ENCODE results near the gene FBXO47. TPM values are rescaled to one million over a fixed set of nuclear protein-coding genes. Genes with fewer than 3 reads are reported as not detected.
A peak's percentile ranks its signal among the peaks of the same experiment; 100 is the strongest.

FBXO47 gene
- total RNA-seq, 1 donor from 2014 or later = 0.09 TPM

DNA sequence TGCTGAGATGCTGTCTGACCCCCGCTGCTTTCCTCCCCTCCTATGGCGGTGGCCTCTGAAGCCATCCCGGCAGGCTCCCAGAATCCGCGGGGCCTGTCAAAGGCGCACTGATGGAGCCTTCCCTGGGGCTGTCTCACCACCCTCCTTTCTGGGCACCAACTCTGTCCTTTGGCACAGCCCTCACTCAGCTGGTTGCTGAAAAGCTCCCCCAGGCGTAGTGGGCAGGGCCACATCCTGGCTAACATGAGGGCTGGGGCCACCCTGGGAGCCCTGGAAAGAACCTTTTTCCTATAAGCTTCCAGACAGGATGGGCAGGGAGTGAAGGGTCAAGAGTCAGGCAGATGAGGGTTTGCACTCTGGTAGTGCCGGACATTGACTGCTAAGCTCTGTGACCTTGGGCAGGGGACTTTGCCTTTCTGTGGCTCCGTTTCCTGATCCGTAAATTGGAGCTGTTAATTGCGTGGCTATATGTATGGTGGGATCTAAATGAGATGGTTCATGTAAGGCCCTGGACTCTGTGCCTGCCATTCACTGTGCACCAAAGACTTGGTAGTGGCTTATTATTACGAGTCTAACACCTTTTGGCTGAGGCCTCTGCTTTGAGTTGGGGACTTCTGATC is 69.4 kb downstream of the FBXO47 start:
- intact Hi-C loops (cut with micrococcal nuclease) = loop anchor here (1.0 to 2.0 kb wide), 4 partner anchors 26 to 73 kb away; partner anchors contain the start of genes CWC25 and RPL23
- H3K4me3 Mint-ChIP-seq = peak overlapping the region; percentile 75
- no peaks in the 10 kb centered on the region for H3K9me3 Mint-ChIP-seq
- no peaks in the 10 kb centered on the region for H3K27me3 Mint-ChIP-seq
- H3K36me3 Mint-ChIP-seq (ENCODE audit: low read depth) = peaks cover 52% of the 10 kb centered on the region
- H3K4me1 Mint-ChIP-seq = peaks cover 48% of the 10 kb centered on the region
- peak overlapping the region; percentile 91 for H3K27ac Mint-ChIP-seq
- DNase-seq = no peak

DNA sequence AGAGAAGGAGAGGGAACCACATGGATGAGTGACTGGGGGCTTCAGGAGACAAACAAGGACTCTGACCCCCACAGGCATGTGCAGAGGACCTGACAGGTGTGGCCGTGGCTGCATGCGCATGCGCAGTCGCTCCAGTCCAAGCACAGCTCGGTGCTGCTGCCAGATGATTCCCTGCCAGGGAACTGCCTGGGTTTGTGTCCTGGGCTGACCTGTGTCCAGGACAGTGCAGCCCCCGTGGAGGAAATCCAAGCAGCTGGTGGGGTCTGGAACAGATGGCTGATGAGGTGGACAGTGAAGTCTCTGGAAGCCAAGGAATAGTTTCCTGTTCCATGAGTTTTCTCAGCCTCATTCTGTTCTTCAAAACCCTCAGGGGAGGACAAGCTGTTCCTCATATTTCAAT is 70.0 kb downstream of the FBXO47 start:
- Mint-ChIP-seq H3K4me3 (no peak overlapping the region), H3K4me1 (peaks cover 53% of the 10 kb centered on the region), H3K9me3 (no peaks in the 10 kb centered on the region), H3K27ac (peak overlapping the region; percentile 91), H3K36me3 (ENCODE audit: low read depth) (peaks cover 54% of the 10 kb centered on the region), H3K27me3 (no peaks in the 10 kb centered on the region)
- DNase-seq = no peak
- intact Hi-C loops (cut with micrococcal nuclease) = no loop called here

DNA sequence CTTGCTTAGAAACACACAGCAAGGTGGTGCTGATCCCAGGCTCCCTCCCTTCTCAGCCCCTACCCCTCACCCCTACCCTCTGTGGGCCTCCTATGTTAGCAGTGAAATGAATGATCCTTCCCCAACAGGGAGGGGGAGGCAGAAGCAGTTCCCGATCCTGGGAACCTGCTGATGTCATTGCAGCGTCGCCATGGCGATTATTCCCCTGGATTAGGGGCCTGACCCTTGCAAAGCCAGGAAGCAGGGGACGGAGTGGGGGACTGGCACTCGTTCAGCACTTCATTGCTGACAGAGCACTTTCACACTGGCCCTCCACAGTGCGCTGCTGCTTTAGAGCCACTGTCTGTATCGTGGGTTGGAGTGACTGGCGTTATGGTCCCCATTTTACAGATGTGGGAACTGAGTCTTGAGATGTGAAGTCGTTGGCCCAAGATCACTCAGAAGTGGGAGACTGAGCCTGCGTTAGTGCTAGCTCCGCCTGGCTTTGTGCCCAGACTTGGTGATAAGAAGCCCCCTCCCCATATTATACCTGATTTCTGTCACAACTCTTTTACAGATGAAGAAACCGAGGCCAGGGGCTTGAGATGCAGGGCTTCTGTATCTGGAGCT is 70.8 kb downstream of the FBXO47 start:
- no peak overlapping the region for H3K4me3 Mint-ChIP-seq
- peak overlapping the region; percentile 91 for H3K27ac Mint-ChIP-seq
- no peaks in the 10 kb centered on the region for H3K27me3 Mint-ChIP-seq
- H3K36me3 Mint-ChIP-seq (ENCODE audit: low read depth) = peaks cover 60% of the 10 kb centered on the region
- no peak for DNase-seq
- no peaks in the 10 kb centered on the region for H3K9me3 Mint-ChIP-seq
- peaks cover 60% of the 10 kb centered on the region for H3K4me1 Mint-ChIP-seq
- intact Hi-C loops (cut with micrococcal nuclease) = no loop called here

DNA sequence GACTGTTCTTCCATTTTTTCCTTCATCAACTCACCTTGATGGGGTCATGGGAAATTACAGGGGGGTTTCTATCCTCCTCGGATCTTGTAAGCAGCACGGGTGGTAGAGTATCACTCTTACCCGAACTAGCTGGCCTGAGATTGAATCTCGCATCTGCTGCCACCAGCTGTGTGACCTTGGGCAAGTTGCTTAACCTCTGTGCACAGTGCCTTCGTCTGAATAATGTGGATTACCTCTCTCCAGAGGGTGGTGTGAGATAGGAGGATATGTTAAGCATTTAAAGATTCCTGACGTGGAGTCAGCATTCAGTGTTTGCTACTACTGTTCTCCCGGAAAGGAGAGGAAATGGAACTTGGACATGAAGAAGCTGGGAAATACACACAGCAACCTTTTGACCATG is 72.9 kb downstream of the FBXO47 start:
- no peak for DNase-seq
- H3K27me3 Mint-ChIP-seq = no peaks in the 10 kb centered on the region
- peaks cover 69% of the 10 kb centered on the region for H3K4me1 Mint-ChIP-seq
- no peaks in the 10 kb centered on the region for H3K9me3 Mint-ChIP-seq
- H3K27ac Mint-ChIP-seq = peak overlapping the region; percentile 61
- intact Hi-C loops (cut with micrococcal nuclease) = no loop called here
- peak overlapping the region; percentile 28 for H3K4me3 Mint-ChIP-seq
- H3K36me3 Mint-ChIP-seq (ENCODE audit: low read depth) = peaks cover 60% of the 10 kb centered on the region

- intact Hi-C loops (cut with micrococcal nuclease) = no loop called here
- Mint-ChIP-seq H3K4me3 (peak overlapping the region; percentile 28), H3K27ac (peak overlapping the region; percentile 61), H3K9me3 (no peaks in the 10 kb centered on the region), H3K4me1 (peaks cover 69% of the 10 kb centered on the region), H3K36me3 (ENCODE audit: low read depth) (peaks cover 60% of the 10 kb centered on the region), H3K27me3 (no peaks in the 10 kb centered on the region)
- DNase-seq = peak; percentile 73
Observed at GRCh38 chr17:38893607-38894006, 73.6 kb downstream of the FBXO47 start.

- DNase-seq = no peak
- Mint-ChIP-seq H3K9me3 (no peaks in the 10 kb centered on the region), H3K27ac (peak overlapping the region; percentile 61), H3K36me3 (ENCODE audit: low read depth) (peaks cover 57% of the 10 kb centered on the region), H3K27me3 (no peaks in the 10 kb centered on the region), H3K4me1 (peaks cover 68% of the 10 kb centered on the region), H3K4me3 (no peak overlapping the region)
- intact Hi-C loops (cut with micrococcal nuclease) = no loop called here
Observed at GRCh38 chr17:38893113-38893512, 74.1 kb downstream of the FBXO47 start.

GRCh38 chr17:38892620-38893019 is 74.6 kb downstream of the FBXO47 start:
- DNase-seq = no peak
- Mint-ChIP-seq H3K4me1 (peaks cover 67% of the 10 kb centered on the region), H3K4me3 (no peak overlapping the region), H3K27ac (peak overlapping the region; percentile 66), H3K27me3 (no peaks in the 10 kb centered on the region), H3K9me3 (no peaks in the 10 kb centered on the region), H3K36me3 (ENCODE audit: low read depth) (peaks cover 55% of the 10 kb centered on the region)
- intact Hi-C loops (cut with micrococcal nuclease) = no loop called here

- Mint-ChIP-seq H3K4me1 (peaks cover 65% of the 10 kb centered on the region), H3K9me3 (no peaks in the 10 kb centered on the region), H3K36me3 (ENCODE audit: low read depth) (peaks cover 49% of the 10 kb centered on the region), H3K4me3 (peak overlapping the region; percentile 55), H3K27me3 (no peaks in the 10 kb centered on the region), H3K27ac (peak overlapping the region; percentile 89)
- no peak for DNase-seq
- intact Hi-C loops (cut with micrococcal nuclease) = no loop called here
Observed at GRCh38 chr17:38892083-38892482, 75.1 kb downstream of the FBXO47 start.

DNA sequence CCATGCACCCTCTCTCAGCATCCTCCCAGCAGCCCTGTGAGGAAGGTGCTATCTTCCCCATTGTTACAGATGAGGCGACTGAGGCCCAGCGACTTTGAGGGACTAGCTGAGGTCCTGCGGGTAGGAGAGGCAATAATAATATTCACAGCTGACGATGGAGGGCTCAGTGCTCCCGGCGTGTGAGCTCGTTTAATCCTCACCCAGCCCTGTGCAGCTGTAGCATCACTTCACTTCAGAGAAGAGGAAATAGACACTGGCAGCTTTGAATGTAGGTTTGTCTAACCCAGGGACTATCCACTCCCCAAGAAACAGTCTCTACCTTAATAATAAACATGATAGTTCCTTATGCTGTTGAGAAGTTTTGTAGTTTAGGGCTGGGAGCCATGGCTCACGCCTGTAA is 75.8 kb downstream of the FBXO47 start:
- H3K4me1 Mint-ChIP-seq = peaks cover 69% of the 10 kb centered on the region
- DNase-seq = no peak
- H3K36me3 Mint-ChIP-seq (ENCODE audit: low read depth) = peaks cover 45% of the 10 kb centered on the region
- no peaks in the 10 kb centered on the region for H3K27me3 Mint-ChIP-seq
- H3K9me3 Mint-ChIP-seq = no peaks in the 10 kb centered on the region
- intact Hi-C loops (cut with micrococcal nuclease) = no loop called here
- H3K4me3 Mint-ChIP-seq = peak overlapping the region; percentile 27
- H3K27ac Mint-ChIP-seq = peak overlapping the region; percentile 89

DNA sequence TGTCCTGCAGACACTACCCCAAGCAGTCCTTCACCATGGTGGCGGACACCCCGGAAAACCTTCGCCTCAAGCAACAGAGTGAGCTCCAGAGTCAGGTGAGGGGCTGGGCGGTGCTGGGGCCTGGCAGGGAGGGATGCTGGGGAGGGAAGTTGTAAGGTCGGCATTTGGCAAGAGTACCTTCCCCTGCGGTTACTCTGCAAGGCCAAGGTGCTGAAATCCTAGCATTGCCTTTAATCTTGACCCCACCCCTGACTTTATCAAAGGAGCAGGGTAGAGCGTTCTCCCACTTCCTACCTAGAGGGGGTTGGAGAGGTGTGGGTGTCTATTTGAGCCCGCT is 76.8 kb downstream of the FBXO47 start:
- Mint-ChIP-seq H3K9me3 (no peaks in the 10 kb centered on the region), H3K4me3 (peak overlapping the region; percentile 50), H3K27me3 (no peaks in the 10 kb centered on the region), H3K4me1 (peaks cover 77% of the 10 kb centered on the region), H3K27ac (peak overlapping the region; percentile 62), H3K36me3 (ENCODE audit: low read depth) (peaks cover 44% of the 10 kb centered on the region)
- intact Hi-C loops (cut with micrococcal nuclease) = no loop called here
- no peak for DNase-seq

- no peaks in the 10 kb centered on the region for H3K27me3 Mint-ChIP-seq
- H3K4me3 Mint-ChIP-seq = peak overlapping the region; percentile 50
- peaks cover 46% of the 10 kb centered on the region for H3K36me3 Mint-ChIP-seq (ENCODE audit: low read depth)
- DNase-seq = no peak
- intact Hi-C loops (cut with micrococcal nuclease) = no loop called here
- peak overlapping the region; percentile 62 for H3K27ac Mint-ChIP-seq
- no peaks in the 10 kb centered on the region for H3K9me3 Mint-ChIP-seq
- peaks cover 82% of the 10 kb centered on the region for H3K4me1 Mint-ChIP-seq
Observed at GRCh38 chr17:38889745-38890409, 77.3 kb downstream of the FBXO47 start.

DNA sequence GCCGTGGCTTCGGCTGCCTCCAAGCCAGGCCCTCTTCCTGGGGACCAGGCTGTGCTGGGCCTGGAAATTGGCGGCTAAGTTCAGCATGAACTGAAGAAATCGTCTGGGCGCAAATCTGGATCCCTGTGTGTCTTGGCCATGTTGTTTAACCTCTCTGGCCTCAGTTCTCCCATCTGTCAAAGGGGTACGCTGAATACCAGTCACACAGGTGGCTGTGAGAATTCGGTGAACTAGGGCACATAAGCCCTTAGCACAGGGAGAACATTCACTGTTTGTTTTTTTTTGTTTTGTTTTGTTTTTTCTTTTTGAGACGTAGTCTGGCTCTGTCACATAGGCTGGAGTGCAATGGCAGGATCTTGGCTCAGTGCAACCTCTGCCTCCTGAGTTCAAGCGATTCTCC is 78.4 kb downstream of the FBXO47 start:
- Mint-ChIP-seq H3K4me3 (no peak overlapping the region), H3K27ac (peak overlapping the region; percentile 68), H3K4me1 (peaks cover 80% of the 10 kb centered on the region), H3K9me3 (no peaks in the 10 kb centered on the region), H3K36me3 (ENCODE audit: low read depth) (peaks cover 44% of the 10 kb centered on the region), H3K27me3 (no peaks in the 10 kb centered on the region)
- no peak for DNase-seq
- intact Hi-C loops (cut with micrococcal nuclease) = no loop called here

DNA sequence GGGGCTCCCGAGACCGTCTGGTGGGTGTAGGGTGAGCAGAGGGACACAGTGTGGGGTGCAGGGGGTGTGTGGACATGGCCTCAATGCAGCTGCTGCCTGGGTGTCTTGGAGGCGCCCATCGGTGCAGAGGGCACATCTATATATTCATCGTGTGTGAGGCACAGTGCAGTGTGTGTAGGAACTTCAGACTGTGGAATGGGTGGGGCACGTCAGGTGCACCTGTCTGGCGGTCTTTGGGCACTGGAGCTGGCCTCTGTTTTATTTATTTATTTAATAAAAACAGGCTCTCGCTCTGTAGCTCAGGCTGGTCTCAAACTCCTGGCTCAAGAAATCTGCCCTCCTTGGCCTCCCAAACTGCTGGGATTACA is 80.6 kb downstream of the FBXO47 start:
- intact Hi-C loops (cut with micrococcal nuclease) = no loop called here
- Mint-ChIP-seq H3K27ac (peak overlapping the region; percentile 78), H3K36me3 (ENCODE audit: low read depth) (peaks cover 45% of the 10 kb centered on the region), H3K27me3 (no peaks in the 10 kb centered on the region), H3K9me3 (no peaks in the 10 kb centered on the region), H3K4me1 (peaks cover 82% of the 10 kb centered on the region), H3K4me3 (peak overlapping the region; percentile 28)
- DNase-seq = no peak

All from activated CD4-positive, alpha-beta T cell treated with anti-CD3 and anti-CD28 coated beads, Interleukin-2, amount 10 ng/mL, durations not matched to agents 24 days and 14 days (primary cell).